Measurements from ENCODE around the gene NFE2L1.
A peak's percentile ranks its signal among the peaks of the same experiment; 100 is the strongest.

NFE2L1 gene

DNA sequence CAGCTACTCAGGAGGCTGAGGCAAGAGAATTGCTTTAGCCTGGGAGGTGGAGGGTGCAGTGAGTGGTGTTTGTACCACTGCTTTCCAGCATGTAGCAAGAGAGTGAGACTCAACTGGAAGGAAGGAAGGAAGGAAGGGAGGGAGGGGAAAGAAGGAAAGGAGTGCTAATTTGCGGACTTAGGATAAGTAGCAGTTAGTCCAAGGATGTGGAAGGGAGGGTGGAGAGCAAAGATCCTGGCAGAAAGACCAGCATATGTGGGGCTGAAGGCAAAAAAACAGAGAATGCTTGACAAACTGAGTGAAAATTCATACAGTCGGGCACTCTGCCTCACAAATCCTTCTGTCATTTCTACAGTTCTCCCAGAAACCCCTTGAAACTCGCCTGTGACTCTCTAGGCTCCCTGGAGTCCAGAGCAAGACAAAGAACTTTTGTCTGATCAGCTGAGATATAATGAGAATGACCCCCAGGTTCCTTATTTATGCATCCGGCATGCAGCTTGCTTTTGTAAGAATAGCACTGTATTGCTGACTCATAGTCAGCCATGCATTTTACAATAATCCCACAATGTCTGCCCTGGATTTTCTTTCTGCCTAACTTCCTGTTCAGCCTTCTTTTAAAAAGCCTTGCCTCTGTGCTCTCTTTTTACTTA lies 45.8 kb upstream of the NFE2L1 start:
- Histone ChIP-seq H3K27ac (replicated peaks; ENCODE audit: low read length) (peak overlapping the region; percentile 98), H3K18ac (ENCODE audit: low read length) (peak overlapping the region; percentile 79), H3K27me3 (ENCODE audit: control insufficient read depth in 3 of 3, insufficient read depth in 3 of 3, low read depth in 1 of 3, low read length in 3 of 3) (no peaks in the 10 kb centered on the region), H4K8ac (ENCODE audit: low read depth, low read length) (no peak overlapping the region), H2AFZ (ENCODE audit: low read length) (no peak overlapping the region), H2AK5ac (ENCODE audit: low read depth, low read length) (peak overlapping the region; percentile 20), H3K4me2 (ENCODE audit: insufficient read depth, low read length, poor library complexity, severe bottlenecking) (no peak overlapping the region), H4K91ac (ENCODE audit: low read depth, low read length, poor library complexity) (peak overlapping the region; percentile 61), H3K14ac (ENCODE audit: low read length) (no peak overlapping the region), H3K36me3 (replicated peaks in 1 of 2; ENCODE audit: control insufficient read depth in 2 of 2, insufficient read depth in 2 of 2, low read length in 2 of 2) (no peaks in the 10 kb centered on the region), H3K9ac (ENCODE audit: low read depth, low read length, poor library complexity) (no peak overlapping the region), H3K4me3 (ENCODE audit: low read length in 2 of 2) (no peak overlapping the region), H3K23ac (ENCODE audit: low read depth, low read length, poor library complexity) (no peak overlapping the region), H2BK5ac (ENCODE audit: low read length) (peak overlapping the region; percentile 9), H3K9me3 (replicated peaks in 1 of 2; ENCODE audit: control insufficient read depth in 2 of 2, insufficient read depth in 1 of 2, low read depth in 1 of 2, low read length in 2 of 2) (no peaks in the 10 kb centered on the region), H2BK12ac (ENCODE audit: low read length) (no peak overlapping the region), H3K79me1 (ENCODE audit: low read depth, low read length) (no peaks in the 10 kb centered on the region), H2BK15ac (ENCODE audit: low read length) (peak overlapping the region; percentile 43), H3K4ac (ENCODE audit: low read length) (no peak overlapping the region), H2BK120ac (ENCODE audit: low read depth, low read length) (no peak overlapping the region), H3K4me1 (ENCODE audit: control insufficient read depth in 2 of 2, insufficient read depth in 1 of 2, low read depth in 1 of 2, low read length in 2 of 2) (peaks cover 38 to 61% of the 10 kb centered on the region in 2 donors)
- WGBS, 2 donors (ENCODE audit: extremely low coverage in 2 of 2, insufficient read length in 2 of 2, insufficient replicate concordance in 1 of 2), result no CpG with 5 or more reads among the region's 4 CpGs
- DNase-seq (ENCODE audit: low spot score), result no peak

GRCh38 chr17:48002916-48003416 lies 45.2 kb upstream of the NFE2L1 start:
- peaks cover 36 to 55% of the 10 kb centered on the region in 2 donors for H3K4me1 ChIP-seq (ENCODE audit: control insufficient read depth in 2 of 2, insufficient read depth in 1 of 2, low read depth in 1 of 2, low read length in 2 of 2)

GRCh38 chr17:48003417-48004151 lies 44.6 kb upstream of the NFE2L1 start:
- Histone ChIP-seq H3K27ac (replicated peaks; ENCODE audit: low read length) (peak overlapping the region; percentile 98), H2AFZ (ENCODE audit: low read length) (no peak overlapping the region), H2AK5ac (ENCODE audit: low read depth, low read length) (peak overlapping the region; percentile 49), H3K14ac (ENCODE audit: low read length) (no peak overlapping the region), H3K9ac (ENCODE audit: low read depth, low read length, poor library complexity) (peak overlapping the region; percentile 79), H2BK5ac (ENCODE audit: low read length) (peak overlapping the region; percentile 69), H3K36me3 (replicated peaks in 1 of 2; ENCODE audit: control insufficient read depth in 2 of 2, insufficient read depth in 2 of 2, low read length in 2 of 2) (no peaks in the 10 kb centered on the region), H3K4ac (ENCODE audit: low read length) (no peak overlapping the region), H3K23ac (ENCODE audit: low read depth, low read length, poor library complexity) (no peak overlapping the region), H3K18ac (ENCODE audit: low read length) (peak overlapping the region; percentile 66), H3K9me3 (replicated peaks in 1 of 2; ENCODE audit: control insufficient read depth in 2 of 2, insufficient read depth in 1 of 2, low read depth in 1 of 2, low read length in 2 of 2) (no peaks in the 10 kb centered on the region), H4K8ac (ENCODE audit: low read depth, low read length) (no peak overlapping the region), H3K27me3 (ENCODE audit: control insufficient read depth in 3 of 3, insufficient read depth in 3 of 3, low read depth in 1 of 3, low read length in 3 of 3) (no peaks in the 10 kb centered on the region), H3K4me2 (ENCODE audit: insufficient read depth, low read length, poor library complexity, severe bottlenecking) (peak overlapping the region; percentile 43), H2BK12ac (ENCODE audit: low read length) (no peak overlapping the region), H3K4me3 (ENCODE audit: low read length in 2 of 2) (no peak overlapping the region), H4K91ac (ENCODE audit: low read depth, low read length, poor library complexity) (peak overlapping the region; percentile 81), H2BK15ac (ENCODE audit: low read length) (no peak overlapping the region), H3K4me1 (ENCODE audit: control insufficient read depth in 2 of 2, insufficient read depth in 1 of 2, low read depth in 1 of 2, low read length in 2 of 2) (peaks cover 36 to 54% of the 10 kb centered on the region in 2 donors), H3K79me1 (ENCODE audit: low read depth, low read length) (no peaks in the 10 kb centered on the region), H2BK120ac (ENCODE audit: low read depth, low read length) (peak overlapping the region; percentile 69)
- DNase-seq (ENCODE audit: low spot score), result no peak
- no CpG with 5 or more reads among the region's 17 CpGs for WGBS, 2 donors (ENCODE audit: extremely low coverage in 2 of 2, insufficient read length in 2 of 2, insufficient replicate concordance in 1 of 2)

More at GRCh38 chr17:48002916-48003416, 45.2 kb upstream of the NFE2L1 start:
- Histone ChIP-seq H3K4me3 (ENCODE audit: low read length in 2 of 2) (no peak overlapping the region), H4K91ac (ENCODE audit: low read depth, low read length, poor library complexity) (peak overlapping the region; percentile 81), H3K18ac (ENCODE audit: low read length) (peak overlapping the region; percentile 98), H3K36me3 (replicated peaks in 1 of 2; ENCODE audit: control insufficient read depth in 2 of 2, insufficient read depth in 2 of 2, low read length in 2 of 2) (no peaks in the 10 kb centered on the region), H3K9ac (ENCODE audit: low read depth, low read length, poor library complexity) (peak overlapping the region; percentile 79), H3K23ac (ENCODE audit: low read depth, low read length, poor library complexity) (no peak overlapping the region), H3K4ac (ENCODE audit: low read length) (peak overlapping the region; percentile 31), H3K79me1 (ENCODE audit: low read depth, low read length) (no peaks in the 10 kb centered on the region), H3K27ac (replicated peaks; ENCODE audit: low read length) (peak overlapping the region; percentile 98), H3K9me3 (replicated peaks in 1 of 2; ENCODE audit: control insufficient read depth in 2 of 2, insufficient read depth in 1 of 2, low read depth in 1 of 2, low read length in 2 of 2) (no peaks in the 10 kb centered on the region), H3K27me3 (ENCODE audit: control insufficient read depth in 3 of 3, insufficient read depth in 3 of 3, low read depth in 1 of 3, low read length in 3 of 3) (no peaks in the 10 kb centered on the region), H3K14ac (ENCODE audit: low read length) (no peak overlapping the region), H2BK5ac (ENCODE audit: low read length) (peak overlapping the region; percentile 69), H2BK12ac (ENCODE audit: low read length) (peak overlapping the region; percentile 85), H2AFZ (ENCODE audit: low read length) (no peak overlapping the region), H2BK120ac (ENCODE audit: low read depth, low read length) (peak overlapping the region; percentile 69), H4K8ac (ENCODE audit: low read depth, low read length) (no peak overlapping the region), H2BK15ac (ENCODE audit: low read length) (no peak overlapping the region), H2AK5ac (ENCODE audit: low read depth, low read length) (peak overlapping the region; percentile 49), H3K4me2 (ENCODE audit: insufficient read depth, low read length, poor library complexity, severe bottlenecking) (peak overlapping the region; percentile 43)
- no peak for DNase-seq (ENCODE audit: low spot score)
- WGBS, 2 donors (ENCODE audit: extremely low coverage in 2 of 2, insufficient read length in 2 of 2, insufficient replicate concordance in 1 of 2), result no CpG with 5 or more reads among the region's 7 CpGs

GRCh38 chr17:48004983-48005382 lies 43.2 kb upstream of the NFE2L1 start:
- H3K79me1 ChIP-seq (ENCODE audit: low read depth, low read length), result no peaks in the 10 kb centered on the region
- H4K91ac ChIP-seq (ENCODE audit: low read depth, low read length, poor library complexity), result no peak overlapping the region
- H2BK15ac ChIP-seq (ENCODE audit: low read length), result no peak overlapping the region
- peak overlapping the region; percentile 98 for H3K27ac ChIP-seq (replicated peaks; ENCODE audit: low read length)
- H3K4me1 ChIP-seq (ENCODE audit: control insufficient read depth in 2 of 2, insufficient read depth in 1 of 2, low read depth in 1 of 2, low read length in 2 of 2), result peaks cover 31 to 49% of the 10 kb centered on the region in 2 donors
- no peak for DNase-seq (ENCODE audit: low spot score)
- no peak overlapping the region for H3K14ac ChIP-seq (ENCODE audit: low read length)
- peak overlapping the region; percentile 78 for H2BK5ac ChIP-seq (ENCODE audit: low read length)
- no peaks in the 10 kb centered on the region for H3K27me3 ChIP-seq (ENCODE audit: control insufficient read depth in 3 of 3, insufficient read depth in 3 of 3, low read depth in 1 of 3, low read length in 3 of 3)
- H3K18ac ChIP-seq (ENCODE audit: low read length), result peak overlapping the region; percentile 88
- H3K9me3 ChIP-seq (replicated peaks in 1 of 2; ENCODE audit: control insufficient read depth in 2 of 2, insufficient read depth in 1 of 2, low read depth in 1 of 2, low read length in 2 of 2), result no peaks in the 10 kb centered on the region
- H3K36me3 ChIP-seq (replicated peaks in 1 of 2; ENCODE audit: control insufficient read depth in 2 of 2, insufficient read depth in 2 of 2, low read length in 2 of 2), result peaks cover 0 to 3% of the 10 kb centered on the region in 2 donors
- no peak overlapping the region for H3K9ac ChIP-seq (ENCODE audit: low read depth, low read length, poor library complexity)
- H3K4ac ChIP-seq (ENCODE audit: low read length), result no peak overlapping the region
- peak overlapping the region; percentile 4 for H2BK120ac ChIP-seq (ENCODE audit: low read depth, low read length)
- no CpG with 5 or more reads among the region's 3 CpGs for WGBS, 2 donors (ENCODE audit: extremely low coverage in 2 of 2, insufficient read length in 2 of 2, insufficient replicate concordance in 1 of 2)
- H3K4me3 ChIP-seq (ENCODE audit: low read length in 2 of 2), result no peak overlapping the region
- H3K23ac ChIP-seq (ENCODE audit: low read depth, low read length, poor library complexity), result no peak overlapping the region
- H4K8ac ChIP-seq (ENCODE audit: low read depth, low read length), result no peak overlapping the region
- H3K4me2 ChIP-seq (ENCODE audit: insufficient read depth, low read length, poor library complexity, severe bottlenecking), result no peak overlapping the region
- H2AK5ac ChIP-seq (ENCODE audit: low read depth, low read length), result peak overlapping the region; percentile 85
- no peak overlapping the region for H2BK12ac ChIP-seq (ENCODE audit: low read length)
- no peak overlapping the region for H2AFZ ChIP-seq (ENCODE audit: low read length)
